Measurements from ENCODE around the gene YBX3.

The YBX3 gene

GRCh38 chr12:10737249-10737648 lies 14.1 kb upstream of the YBX3 start:
- TF ChIP-seq POU6F1 (CRISPR knock-in tag; IDR thresholded peaks at IDR 0.05; ENCODE audit: borderline replicate concordance, low read depth) (no peak), SNAI2 (CRISPR knock-in tag; IDR thresholded peaks at IDR 0.05) (no peak), TCF4 (CRISPR knock-in tag; IDR thresholded peaks at IDR 0.05; ENCODE audit: borderline replicate concordance) (no peak), ZFP3 (CRISPR knock-in tag; IDR thresholded peaks at IDR 0.05) (no peak), GLIS3 (CRISPR knock-in tag; IDR thresholded peaks at IDR 0.05) (no peak), CSRNP3 (CRISPR knock-in tag; IDR thresholded peaks at IDR 0.05) (no peak), ZNF70 (CRISPR knock-in tag; IDR thresholded peaks at IDR 0.05) (no peak), TOX (CRISPR knock-in tag; IDR thresholded peaks at IDR 0.05; ENCODE audit: borderline replicate concordance) (no peak)
- no peak for ATAC-seq

GRCh38 chr12:10736463-10736862 lies 13.3 kb upstream of the YBX3 start:
- no peak for ATAC-seq
- no peak for TF ChIP-seq ZNF565 (CRISPR knock-in tag; conservative IDR thresholded peaks at IDR 0.05; ENCODE audit: low read depth)
- no peak for TF ChIP-seq POU6F1 (CRISPR knock-in tag; IDR thresholded peaks at IDR 0.05; ENCODE audit: borderline replicate concordance, low read depth)

- TF ChIP-seq TOX (CRISPR knock-in tag; IDR thresholded peaks at IDR 0.05; ENCODE audit: borderline replicate concordance) (no peak), ZC3H10 (CRISPR knock-in tag; IDR thresholded peaks at IDR 0.05) (no peak), ISL1 (CRISPR knock-in tag; IDR thresholded peaks at IDR 0.05) (no peak), GLIS3 (CRISPR knock-in tag; IDR thresholded peaks at IDR 0.05) (no peak), PATZ1 (CRISPR knock-in tag; IDR thresholded peaks at IDR 0.05; ENCODE audit: borderline replicate concordance) (no peak), CSRNP3 (CRISPR knock-in tag; IDR thresholded peaks at IDR 0.05) (no peak), ZNF8 (CRISPR knock-in tag; IDR thresholded peaks at IDR 0.05) (no peak), ZFP30 (CRISPR knock-in tag; IDR thresholded peaks at IDR 0.05) (no peak), TCF4 (CRISPR knock-in tag; IDR thresholded peaks at IDR 0.05; ENCODE audit: borderline replicate concordance) (no peak), BACH2 (CRISPR knock-in tag; IDR thresholded peaks at IDR 0.05; ENCODE audit: borderline replicate concordance) (no peak), ZFP3 (CRISPR knock-in tag; IDR thresholded peaks at IDR 0.05) (no peak)
- no peak for ATAC-seq
Observed at GRCh38 chr12:10735428-10735827, 12.3 kb upstream of the YBX3 start.

- ATAC-seq, result no peak
- TF ChIP-seq TOX (CRISPR knock-in tag; IDR thresholded peaks at IDR 0.05; ENCODE audit: borderline replicate concordance), result no peak
- no peak for TF ChIP-seq CREB5 (CRISPR knock-in tag; IDR thresholded peaks at IDR 0.05; ENCODE audit: low read depth)
- TF ChIP-seq PATZ1 (CRISPR knock-in tag; IDR thresholded peaks at IDR 0.05; ENCODE audit: borderline replicate concordance), result no peak
- no peak for TF ChIP-seq RARB (CRISPR knock-in tag; IDR thresholded peaks at IDR 0.05)
- no peak for TF ChIP-seq ZFP3 (CRISPR knock-in tag; IDR thresholded peaks at IDR 0.05)
- no peak for TF ChIP-seq SNAI2 (CRISPR knock-in tag; IDR thresholded peaks at IDR 0.05)
- TF ChIP-seq ZNF70 (CRISPR knock-in tag; IDR thresholded peaks at IDR 0.05), result no peak
- TF ChIP-seq ZC3H10 (CRISPR knock-in tag; IDR thresholded peaks at IDR 0.05), result no peak
- TF ChIP-seq ZFP30 (CRISPR knock-in tag; IDR thresholded peaks at IDR 0.05), result no peak
- TF ChIP-seq GLIS3 (CRISPR knock-in tag; IDR thresholded peaks at IDR 0.05), result no peak
- no peak for TF ChIP-seq ZNF565 (CRISPR knock-in tag; conservative IDR thresholded peaks at IDR 0.05; ENCODE audit: low read depth)
- TF ChIP-seq ZNF8 (CRISPR knock-in tag; IDR thresholded peaks at IDR 0.05), result no peak
Observed at GRCh38 chr12:10732549-10732948, 9.4 kb upstream of the YBX3 start.
